HG02610 (cell line): Measurements from ENCODE around the gene DNAH8.
"Not testable (repeated sequence)": the region's sequence is repeated elsewhere in the genome, so short reads cannot be mapped to it uniquely, and the experiment has no call there.

Experiments
- ATAC-seq: cut with Tn5 transposase; IDR thresholded peaks from one replicate; pipeline ENCODE4 v1.9.1; 2021; ENCODE audit warnings: mild to moderate bottlenecking, moderate library complexity; ENCODE audit not compliant: unreplicated experiment

The DNAH8 gene

DNA sequence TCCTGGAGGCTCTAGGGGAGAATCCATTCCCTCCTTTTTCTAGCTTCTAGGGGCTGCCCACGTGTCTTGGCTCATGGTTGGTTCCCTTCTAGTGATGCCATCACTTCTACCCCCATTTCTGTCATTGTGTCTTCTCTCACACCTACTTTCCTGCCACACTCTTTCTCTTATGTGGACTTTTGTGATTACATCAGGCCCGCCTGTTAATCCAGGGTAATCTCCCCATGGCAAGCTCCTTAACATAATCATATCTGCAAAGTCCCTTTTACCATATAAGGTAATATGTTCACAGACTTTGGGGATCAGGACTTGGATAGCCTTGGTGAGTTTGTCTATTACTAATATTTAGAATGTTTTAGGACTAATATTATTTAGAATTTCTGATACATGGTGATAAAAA, 111.9 kb downstream of the DNAH8 start:
- no peak for ATAC-seq

DNA sequence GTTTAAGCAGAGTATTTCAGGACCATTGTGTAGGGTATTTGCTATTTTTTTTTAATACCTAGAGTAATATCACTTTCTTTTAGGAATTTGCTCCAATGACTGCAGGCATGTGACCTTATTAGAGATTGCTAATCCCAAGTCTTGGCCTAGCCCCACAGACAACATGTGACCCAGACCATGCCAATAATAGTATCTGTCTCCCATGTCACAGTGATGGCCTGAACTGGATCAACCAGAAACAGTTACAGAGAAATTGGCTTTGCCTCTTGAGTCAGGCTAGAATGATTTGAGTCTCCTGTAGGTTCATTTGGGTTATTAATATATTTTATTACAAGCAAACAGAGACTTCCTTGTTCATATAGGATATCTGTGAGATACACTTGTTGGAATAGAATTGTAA, 116.8 kb downstream of the DNAH8 start:
- no peak for ATAC-seq

DNA sequence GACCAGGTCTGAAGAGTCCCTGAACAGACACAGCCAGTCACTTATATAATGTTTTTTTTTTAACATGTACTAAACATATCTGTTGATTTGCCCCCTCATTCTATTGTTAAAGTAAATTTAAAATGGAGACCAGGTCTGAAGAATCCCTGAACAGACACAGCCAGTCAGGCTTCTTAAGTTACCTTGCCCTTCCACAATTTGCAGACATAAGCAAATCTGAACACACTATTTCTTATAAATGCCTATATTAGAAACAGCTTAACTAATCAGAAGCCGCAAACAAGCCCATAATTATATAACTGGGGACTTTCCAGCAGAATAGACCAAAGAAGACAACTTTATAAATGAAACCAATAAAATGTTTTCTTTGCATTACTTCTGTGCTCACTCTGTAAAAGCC, 118.2 kb downstream of the DNAH8 start:
- ATAC-seq = no peak

DNA sequence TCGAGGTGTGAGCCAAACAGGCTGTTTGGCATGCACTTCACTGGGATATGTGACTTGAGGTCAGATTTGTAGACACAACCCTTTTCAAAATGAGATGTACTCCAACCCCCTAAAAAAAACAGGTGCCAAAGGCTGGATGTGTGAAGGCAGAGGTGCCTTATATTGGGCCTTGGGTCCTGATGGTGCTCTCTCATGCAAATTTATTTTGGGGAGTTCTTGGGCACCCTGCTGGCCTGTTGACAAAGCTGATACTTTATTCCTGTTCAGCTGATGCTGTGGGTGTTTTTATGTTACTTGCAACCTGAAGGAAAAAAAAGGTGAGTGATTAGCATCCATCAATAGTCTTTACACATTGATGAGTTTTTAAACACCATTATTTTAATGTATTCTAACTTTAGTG, 121.5 kb downstream of the DNAH8 start:
- no peak for ATAC-seq

DNA sequence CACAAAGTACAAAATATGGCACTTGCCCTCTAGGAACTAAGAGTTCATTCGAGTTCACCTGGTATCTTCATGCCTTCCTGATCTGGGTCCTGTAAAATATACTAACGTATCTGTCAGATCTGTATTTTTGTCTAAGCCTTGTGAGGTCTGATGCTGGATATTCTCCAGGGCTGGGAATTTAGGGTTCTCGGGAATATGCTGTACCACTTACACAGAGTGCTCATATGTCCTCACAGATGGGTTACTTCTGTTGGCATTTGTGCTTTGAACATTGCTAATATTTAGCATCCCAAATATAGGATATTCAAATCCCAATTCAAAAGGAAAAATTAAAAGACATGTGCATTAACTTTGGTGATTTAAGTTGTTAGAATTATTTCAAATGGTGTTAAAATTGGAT, 122.0 kb downstream of the DNAH8 start:
- ATAC-seq = no peak

DNA sequence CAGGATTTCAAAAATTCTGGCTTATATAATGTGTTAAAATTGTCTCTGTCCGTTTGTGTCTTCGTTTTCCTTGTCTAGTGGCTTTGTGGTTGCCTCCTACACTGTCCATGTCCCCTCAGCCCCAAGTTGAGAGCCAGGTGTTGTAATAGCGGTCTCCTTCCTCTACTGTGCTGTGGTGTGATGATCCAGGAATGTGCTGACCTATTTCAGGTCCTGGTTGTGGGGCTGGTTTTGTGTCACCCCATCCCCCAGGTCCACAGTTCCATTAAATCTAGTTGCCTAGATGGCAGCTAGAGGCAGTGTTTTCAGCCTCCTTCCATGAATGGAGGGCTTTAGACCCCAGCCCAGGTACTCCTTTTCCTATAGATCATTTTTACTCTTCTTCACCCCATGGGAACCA, 128.7 kb downstream of the DNAH8 start:
- no peak for ATAC-seq

DNA sequence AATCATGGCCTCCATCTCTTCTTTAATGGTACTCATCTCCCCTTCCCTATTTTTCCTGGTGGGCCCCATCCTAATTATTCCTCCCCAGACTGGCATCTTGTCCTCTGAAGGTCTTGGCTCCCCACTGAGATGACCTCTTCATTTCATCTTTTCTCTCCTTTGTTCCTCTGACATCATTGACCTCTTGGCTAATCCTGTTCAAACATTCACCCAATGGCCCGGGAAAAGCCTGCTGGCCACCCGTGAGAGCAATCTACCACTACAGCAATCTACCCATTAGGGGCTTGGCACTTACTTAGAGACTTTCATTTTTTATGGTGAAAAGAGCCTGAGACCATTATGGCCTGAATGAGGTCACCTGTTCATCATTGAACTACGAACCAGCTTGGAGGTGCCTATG, 130.8 kb downstream of the DNAH8 start:
- ATAC-seq = no peak

DNA sequence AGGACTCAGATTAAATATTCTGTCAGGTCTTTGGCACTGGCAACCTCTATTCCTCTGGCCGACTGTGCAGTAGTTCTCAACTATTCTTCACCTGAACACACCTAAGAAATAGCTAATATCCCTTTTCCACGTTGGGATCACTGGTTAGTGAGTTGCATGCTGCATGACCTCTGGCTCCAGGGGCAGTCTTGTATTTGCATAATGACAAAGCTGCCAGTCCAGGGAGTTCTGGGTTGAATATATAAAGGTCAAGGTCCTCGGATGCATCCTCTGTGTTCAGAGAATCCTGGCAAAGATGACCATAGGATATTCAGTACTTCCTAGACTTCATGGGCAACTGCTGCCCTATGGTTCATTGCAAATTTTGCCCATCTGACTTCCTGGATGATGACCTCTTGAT, 131.2 kb downstream of the DNAH8 start:
- no peak for ATAC-seq

DNA sequence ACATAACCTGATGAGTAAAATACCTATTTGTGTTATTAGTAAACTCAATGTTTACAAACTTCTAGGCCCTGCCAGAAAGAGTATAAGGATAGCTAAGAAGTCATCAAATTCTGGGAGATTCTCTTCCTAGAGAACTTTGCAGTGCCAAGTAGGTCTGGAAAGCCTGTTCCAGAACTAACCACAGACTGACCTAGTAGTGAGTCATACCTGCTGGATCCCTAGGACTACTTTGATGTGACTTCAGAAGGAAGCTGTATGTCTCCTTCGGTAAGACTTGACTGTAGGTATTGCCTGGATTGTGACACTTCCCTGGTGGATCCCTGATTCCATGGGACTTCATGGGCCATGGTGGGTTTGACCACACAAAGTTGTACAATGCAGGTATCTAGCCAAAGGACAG, 131.7 kb downstream of the DNAH8 start:
- ATAC-seq = no peak

DNA sequence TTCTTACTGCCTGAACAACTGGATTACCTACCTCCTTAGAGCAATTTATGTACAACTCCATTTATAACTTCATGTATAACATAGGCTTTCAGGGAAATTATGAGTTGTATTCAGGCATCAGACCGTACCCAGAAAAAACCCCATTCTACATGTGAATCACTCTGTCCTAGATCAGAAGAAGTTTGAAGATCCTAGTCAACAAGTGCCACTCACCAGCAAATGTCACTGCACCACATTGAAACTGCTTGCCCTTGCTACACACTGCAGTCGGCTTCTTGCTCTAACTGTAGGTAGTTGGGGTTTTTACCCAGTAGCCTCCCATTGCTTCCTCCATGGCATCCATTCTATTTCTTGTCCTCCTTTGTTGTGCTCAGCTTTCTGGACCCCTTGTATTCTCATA, 132.4 kb downstream of the DNAH8 start:
- no peak for ATAC-seq

DNA sequence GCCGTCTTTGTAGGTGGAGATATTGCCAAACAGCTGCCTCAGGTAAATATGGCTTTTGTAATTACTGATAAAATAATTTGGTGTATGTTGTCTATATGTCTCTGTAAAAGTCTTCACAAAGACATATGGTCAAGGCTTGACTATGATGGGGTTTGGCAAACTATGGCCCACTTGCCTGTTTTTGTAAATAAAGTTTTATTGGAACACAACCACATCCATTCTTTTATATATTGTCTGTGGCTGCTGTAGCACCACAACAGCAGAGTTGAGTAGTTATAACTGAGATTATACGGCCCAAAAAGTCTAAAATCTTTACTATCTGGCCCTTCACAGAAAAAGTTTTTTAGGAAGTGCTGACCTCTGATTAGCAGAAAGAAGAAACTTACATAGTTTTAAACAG, 133.6 kb downstream of the DNAH8 start:
- ATAC-seq = no peak

DNA sequence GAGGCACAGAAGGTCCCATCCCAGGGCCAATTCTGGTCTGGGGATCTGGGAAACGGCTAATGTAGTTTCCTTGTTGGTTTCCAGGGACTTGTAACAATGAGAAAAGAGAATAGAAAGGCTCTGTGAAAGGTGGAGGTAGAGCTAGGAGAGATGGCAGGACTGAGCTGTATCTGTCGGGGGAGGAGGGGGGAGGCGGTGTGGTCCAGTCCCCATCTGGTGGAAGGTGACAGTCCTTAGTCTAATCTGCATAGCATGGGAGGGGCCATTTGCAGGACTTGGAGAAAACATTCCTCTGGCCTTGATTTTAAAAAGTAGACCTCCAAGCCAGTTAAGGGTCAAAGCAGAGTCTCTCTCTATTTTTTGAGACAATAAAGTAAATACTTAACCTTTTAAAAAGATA, 137.1 kb downstream of the DNAH8 start:
- ATAC-seq = no peak

DNA sequence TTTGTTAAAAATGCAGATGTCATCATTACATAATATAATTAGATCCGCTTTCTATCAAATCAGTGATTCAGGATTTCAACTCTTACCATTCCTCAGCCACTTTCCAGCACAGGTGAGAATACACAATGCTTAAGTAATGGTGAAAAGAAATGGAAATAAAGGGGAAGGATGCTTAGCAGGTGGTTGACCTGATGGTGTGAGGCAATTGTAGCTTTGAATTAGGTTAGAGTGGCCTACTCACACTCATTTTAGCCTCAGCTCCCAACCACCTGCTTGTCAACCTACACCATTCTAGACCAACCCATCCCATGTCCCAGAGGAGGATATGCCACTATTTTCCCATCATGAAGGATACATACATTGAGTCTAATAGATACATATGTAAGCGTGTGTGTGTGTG, 138.1 kb downstream of the DNAH8 start:
- no peak for ATAC-seq

DNA sequence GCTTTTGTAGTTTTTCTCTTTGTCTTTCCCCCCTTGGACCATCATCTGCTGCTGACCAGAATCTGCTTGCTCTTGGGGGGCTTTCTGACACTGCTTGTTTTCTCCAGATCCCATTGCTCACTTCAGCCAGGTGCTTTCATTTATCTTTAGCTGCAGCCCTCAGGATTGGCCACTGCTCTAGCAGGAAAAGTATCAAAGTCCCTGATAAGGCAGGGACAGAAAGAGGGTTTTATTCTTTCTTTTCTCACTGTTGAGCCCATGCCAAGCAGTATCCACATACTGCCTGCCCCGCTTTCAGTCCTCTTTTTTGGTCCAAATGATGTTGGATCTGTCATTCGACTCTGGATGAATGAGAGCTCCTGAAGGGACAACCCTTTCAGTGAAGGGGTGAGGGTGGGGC, 141.4 kb downstream of the DNAH8 start:
- ATAC-seq = no peak

DNA sequence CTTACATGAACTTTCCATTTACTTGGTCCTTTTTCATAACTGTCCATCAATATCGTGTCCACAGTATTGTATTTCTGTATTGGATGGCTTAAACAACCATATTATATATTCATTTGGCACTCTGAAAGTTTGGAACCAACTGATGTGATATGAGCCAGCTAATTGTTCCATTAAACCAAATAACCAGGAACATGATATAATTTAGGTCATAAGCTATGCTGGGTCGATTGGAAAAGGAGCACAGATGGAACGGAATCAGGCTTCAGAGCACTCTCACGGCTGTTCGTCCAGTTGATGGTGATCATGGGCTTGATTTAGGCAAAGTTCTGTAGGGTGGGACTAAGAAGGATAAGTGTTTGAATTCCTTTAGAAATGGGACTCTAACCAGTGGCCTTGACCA, 142.7 kb downstream of the DNAH8 start:
- ATAC-seq = no peak

DNA sequence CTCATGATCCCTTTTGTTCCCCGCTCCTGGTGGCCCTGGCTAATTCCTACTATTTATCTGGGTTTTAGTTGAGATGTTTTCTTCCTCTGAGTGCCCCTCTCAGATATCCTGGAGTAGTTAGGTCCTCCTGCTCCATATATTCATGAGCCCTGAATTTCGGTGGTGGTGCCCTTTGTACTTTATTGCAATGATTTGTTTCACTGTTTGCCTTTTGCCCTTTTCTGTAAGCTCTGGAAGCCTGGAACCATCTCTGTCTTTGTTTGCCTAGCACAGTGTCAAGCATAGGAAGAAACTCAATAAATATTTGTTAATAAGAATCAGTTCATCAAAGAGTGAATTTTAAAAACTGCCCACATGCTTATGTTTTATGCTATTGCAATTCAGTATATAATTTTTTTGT, 144.9 kb downstream of the DNAH8 start:
- no peak for ATAC-seq

DNA sequence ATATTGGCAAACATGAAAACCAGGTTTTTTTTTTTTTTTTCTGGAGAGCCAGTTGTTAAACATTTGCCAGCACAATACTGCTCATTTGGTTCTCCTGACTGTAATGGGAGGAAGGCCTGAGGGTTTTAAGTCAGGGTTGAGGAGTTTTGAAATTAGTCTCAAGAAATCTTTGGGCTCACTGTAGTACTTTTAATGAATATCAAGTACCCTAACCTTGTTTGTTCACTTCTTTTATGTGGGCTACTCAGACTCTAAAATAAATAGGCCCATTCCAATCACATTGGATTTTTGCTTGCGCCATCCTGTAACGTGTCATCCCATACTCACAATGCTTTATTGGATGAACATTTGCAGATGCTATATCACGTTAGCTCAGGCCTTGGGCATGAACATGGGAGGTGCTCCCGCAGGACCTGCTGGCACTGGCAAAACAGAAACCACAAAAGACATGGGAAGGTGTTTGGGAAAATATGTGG, 146.9 kb downstream of the DNAH8 start:
- no peak for ATAC-seq

DNA sequence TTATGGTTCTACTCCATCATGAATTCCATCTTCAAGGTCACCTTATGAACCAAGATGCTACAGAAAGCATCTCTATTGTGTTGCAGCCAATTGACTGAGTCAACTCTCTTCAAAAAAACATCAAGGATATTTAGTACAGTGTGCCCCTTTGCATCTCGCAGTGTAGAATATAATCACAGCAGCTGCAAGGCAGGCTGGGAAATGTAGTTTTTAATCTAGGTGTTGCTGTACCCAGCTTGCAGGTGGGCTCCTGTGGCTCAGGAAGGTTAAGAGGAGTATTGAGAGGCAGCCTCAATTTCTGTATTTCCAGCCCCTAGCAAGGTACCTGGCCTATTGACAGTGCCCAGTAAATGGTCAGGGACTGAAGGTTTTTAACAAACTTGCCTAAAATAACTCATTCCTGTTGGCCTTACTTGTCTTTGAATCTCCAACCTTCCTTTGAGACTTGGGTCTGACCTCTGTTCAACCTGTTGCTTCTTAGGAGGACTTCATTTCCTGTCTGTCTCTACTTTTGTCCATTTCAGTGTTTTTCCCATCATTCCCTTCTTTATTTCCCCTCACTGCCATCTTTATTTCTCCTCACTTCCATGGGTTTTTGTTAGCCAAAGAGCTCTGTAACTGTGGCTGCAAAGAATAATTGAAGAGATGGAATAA, 150.5 kb downstream of the DNAH8 start:
- ATAC-seq = no peak

DNA sequence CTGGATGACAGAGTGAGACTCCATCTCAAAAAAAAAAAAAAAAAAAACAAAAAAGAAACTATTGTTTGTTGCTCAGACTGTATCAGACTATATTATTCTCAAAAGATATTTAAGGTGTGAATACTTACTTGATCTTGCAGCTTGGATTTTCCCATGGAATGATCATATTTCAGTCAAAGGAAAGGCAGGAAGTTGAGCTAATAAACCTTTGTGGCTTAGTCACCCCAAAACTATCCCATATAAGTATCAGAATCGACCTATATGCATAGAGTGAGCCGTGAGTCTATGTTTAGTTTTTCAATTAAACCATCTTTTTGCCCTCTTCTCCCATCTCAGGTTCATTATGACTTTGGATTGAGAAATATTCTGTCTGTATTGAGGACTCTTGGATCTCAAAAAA, 152.6 kb downstream of the DNAH8 start:
- ATAC-seq = no peak

DNA sequence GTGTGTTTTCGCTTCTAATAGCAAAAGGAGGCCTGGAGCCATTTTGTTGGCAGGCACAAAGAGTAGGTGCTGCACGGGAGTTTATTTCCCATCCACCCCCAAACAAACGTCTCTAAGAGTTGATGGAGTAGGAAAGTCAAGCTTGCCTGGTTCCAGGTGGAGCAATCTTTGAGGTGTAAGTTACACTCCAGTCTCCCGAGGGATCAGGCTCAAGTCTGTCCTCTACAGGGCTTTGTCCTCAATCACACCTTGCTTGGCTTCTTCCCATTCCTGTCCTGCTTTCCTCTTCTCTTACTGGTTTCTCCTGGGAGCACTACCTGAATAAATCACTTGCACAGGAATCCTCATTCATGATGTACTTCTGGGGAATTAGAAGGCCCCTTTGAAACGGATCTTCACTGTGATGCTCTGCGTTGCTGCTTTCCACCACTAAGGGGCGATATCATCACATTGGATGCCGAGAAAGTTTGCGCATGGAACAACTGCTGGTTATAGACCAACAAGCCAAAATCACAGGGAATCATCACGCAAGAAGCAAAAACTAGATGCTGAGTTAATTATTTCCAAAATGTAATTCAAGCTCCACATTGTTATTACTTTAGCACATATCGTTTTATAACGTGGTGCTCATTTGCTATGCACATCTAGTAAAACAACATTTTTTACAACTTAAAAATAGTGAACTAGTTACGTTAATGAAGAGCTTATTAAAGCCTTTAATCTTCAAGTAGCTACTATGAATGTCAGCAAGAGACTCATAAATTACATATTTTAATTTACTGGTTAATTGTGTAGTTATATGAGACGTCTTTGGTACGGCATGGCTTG, 156.8 kb downstream of the DNAH8 start:
- no peak for ATAC-seq

DNA sequence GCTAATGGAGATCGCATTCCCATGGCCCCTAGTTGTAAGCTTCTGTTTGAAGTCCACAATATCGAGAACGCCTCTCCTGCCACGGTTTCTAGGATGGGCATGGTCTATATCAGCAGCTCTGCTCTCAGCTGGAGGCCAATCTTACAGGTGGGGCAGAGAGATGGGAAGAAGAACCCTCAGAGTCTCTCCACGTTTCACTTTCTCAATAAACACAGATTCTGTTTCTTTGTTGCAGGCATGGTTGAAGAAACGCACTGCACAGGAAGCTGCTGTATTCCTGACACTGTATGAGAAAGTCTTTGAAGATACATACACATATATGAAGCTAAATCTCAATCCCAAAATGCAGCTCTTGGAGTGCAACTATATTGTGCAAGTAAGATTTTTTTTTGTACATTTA, 157.9 kb downstream of the DNAH8 start:
- ATAC-seq = no peak

DNA sequence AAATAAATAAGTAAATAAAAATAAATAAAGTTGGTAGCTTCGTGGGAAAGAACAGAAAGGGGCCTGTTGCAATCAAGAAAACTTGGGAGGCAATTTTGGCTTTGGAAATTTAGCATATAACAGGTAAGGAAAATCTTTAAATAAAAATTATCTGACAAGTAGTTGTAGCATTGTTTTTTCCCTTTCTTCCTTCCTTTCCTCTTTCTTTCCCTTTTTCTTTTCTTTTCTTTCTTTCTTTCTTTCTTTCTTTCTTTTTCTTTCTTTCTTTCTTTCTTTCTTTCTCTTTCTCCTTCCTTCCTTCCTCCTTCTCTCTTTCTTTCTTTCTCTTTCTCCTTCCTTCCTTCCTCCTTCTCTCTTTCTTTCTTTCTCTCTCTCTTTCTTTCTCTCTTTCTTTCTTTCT, 158.7 kb downstream of the DNAH8 start:
- not testable (repeated sequence) for ATAC-seq

DNA sequence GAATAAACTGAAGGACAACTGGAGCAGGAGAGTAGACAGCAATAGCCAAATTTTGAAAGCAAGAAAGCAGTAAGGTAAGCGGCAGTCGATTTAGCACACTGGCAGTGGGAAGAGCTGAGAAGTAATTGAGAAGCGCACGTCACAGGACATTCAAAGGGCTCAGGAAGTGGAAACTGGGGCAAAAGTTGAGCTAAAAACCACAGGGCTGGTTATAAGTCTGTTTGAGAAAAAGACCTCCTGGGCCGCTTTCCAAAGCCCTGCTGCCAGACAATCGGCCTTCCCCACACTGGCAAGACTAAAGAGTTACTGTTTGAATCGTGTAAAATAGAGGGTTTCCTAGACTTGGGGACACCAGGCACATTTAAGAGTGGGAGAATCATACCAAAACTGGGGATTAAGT, 161.4 kb downstream of the DNAH8 start:
- ATAC-seq = no peak
